SK-N-SH (cell line): ENCODE results near the gene ZNF417. TPM values are rescaled to one million over a fixed set of nuclear protein-coding genes. Genes with fewer than 3 reads are reported as not detected.

ENCODE experiments used
- CTCF ChIA-PET: fragments of 300-600, 350-600 bp; formaldehyde crosslinking; extraction: SDS; loops from one replicate; lab custom pipeline; 2021; lab: Yijun Ruan, JAX
- POLR2A ChIA-PET: fragments of 350-600 bp; sonication (Branson Sonifier 250); formaldehyde crosslinking; extraction: SDS; loops from one replicate; lab custom pipeline; 2020; ENCODE audit warnings: antibody characterized with exemption, inconsistent platforms; lab: Yijun Ruan, JAX
- DNase-seq: peaks from one replicate; pipeline ENCODE4 v3.0.0; 2012
- H2AFZ ChIP-seq: fragments of 200-600 bp; sonication (generic); 2 replicates; pipeline ENCODE4 v1.8.1; 2016; ENCODE audit warnings: antibody characterized with exemption, mild to moderate bottlenecking, low read depth
- H3F3A ChIP-seq: fragments of 200-600 bp; sonication (generic); replicated peaks from 2 replicates; pipeline ENCODE3; 2016; ENCODE audit warnings: antibody characterized with exemption, mild to moderate bottlenecking; ENCODE audit not compliant: insufficient read depth
- H3K27ac ChIP-seq, 2 experiments: fragments of 200-500 bp in 1 of 2; fragments of 200-600 bp in 1 of 2; sonication (Bioruptor generic) in 1 of 2; sonication (generic), shearing (Covaris generic) in 1 of 2; 2 replicates each; pipeline versions ENCODE4 v1.5.1 to v1.6.1; 2014 to 2016; ENCODE audit warnings: low read depth in 2 of 2, inconsistent platforms in 1 of 2, low read length in 1 of 2, mild to moderate bottlenecking in 1 of 2, mixed read lengths in 1 of 2
- H3K27me3 ChIP-seq: fragments of 200-600 bp; sonication (generic), shearing (Covaris generic); 2 replicates; pipeline ENCODE4 v1.6.1; 2016; ENCODE audit warnings: mixed run types; ENCODE audit not compliant: insufficient read depth
- H3K36me3 ChIP-seq, 2 experiments: fragments of 200-500 bp in 1 of 2; fragments of 200-600 bp in 1 of 2; sonication (Bioruptor generic) in 1 of 2; sonication (generic) in 1 of 2; replicated peaks in 1 of 2; 2 replicates each; pipeline versions ENCODE3 to v1.5.1; 2014 to 2016; ENCODE audit warnings: low read length in 1 of 2, mild to moderate bottlenecking in 1 of 2; ENCODE audit not compliant: insufficient read depth in 2 of 2, control insufficient read depth in 1 of 2
- H3K4me1 ChIP-seq, 2 experiments: fragments of 200-500 bp in 1 of 2; fragments of 200-600 bp in 1 of 2; sonication (Bioruptor generic) in 1 of 2; sonication (generic), shearing (Covaris generic) in 1 of 2; 2 replicates each; pipeline versions ENCODE4 v1.5.1 to v1.6.1; 2014 to 2016; ENCODE audit warnings: low read depth in 1 of 2, low read length in 1 of 2, mixed run types in 1 of 2; ENCODE audit not compliant: insufficient read depth in 2 of 2, control insufficient read depth in 1 of 2
- H3K4me2 ChIP-seq: fragments of 200-600 bp; sonication (generic), shearing (Covaris generic); 2 replicates; pipeline ENCODE4 v1.6.1; 2017; ENCODE audit warnings: mixed run types
- H3K4me3 ChIP-seq, 2 experiments: fragments of 200-500 bp in 1 of 2; fragments of 200-600 bp in 1 of 2; sonication (Bioruptor generic) in 1 of 2; sonication (generic), shearing (Covaris generic) in 1 of 2; 2 replicates each; pipeline versions ENCODE4 v1.5.1 to v1.8.1; 2014 to 2016; ENCODE audit warnings: low read depth in 2 of 2, inconsistent platforms in 1 of 2, low read length in 1 of 2, mild to moderate bottlenecking in 1 of 2, mixed read lengths in 1 of 2, moderate library complexity in 1 of 2
- H3K79me2 ChIP-seq: fragments of 200-600 bp; sonication (generic); 2 replicates; pipeline ENCODE4 v1.8.1; 2017; ENCODE audit warnings: mild to moderate bottlenecking; ENCODE audit not compliant: insufficient read depth
- H3K9ac ChIP-seq: fragments of 200-600 bp; sonication (generic); 2 replicates; pipeline ENCODE4 v1.6.1; 2017; ENCODE audit warnings: mixed run types
- H3K9me2 ChIP-seq: fragments of 200-600 bp; sonication (generic); 2 replicates; pipeline ENCODE4 v1.6.1; 2017; ENCODE audit warnings: mixed run types
- H3K9me3 ChIP-seq: fragments of 200-600 bp; sonication (generic); 2 replicates; pipeline ENCODE4 v1.6.1; 2017; ENCODE audit warnings: mixed run types, mild to moderate bottlenecking, moderate library complexity
- H4K20me1 ChIP-seq: fragments of 200-600 bp; sonication (generic); 2 replicates; pipeline ENCODE4 v1.6.1; 2017; ENCODE audit warnings: mild to moderate bottlenecking, mixed run types; ENCODE audit not compliant: insufficient read depth
- EP300 ChIP-seq, 2 experiments: IDR thresholded peaks; 2 replicates each; pipeline versions ENCODE4 v1.4.0 to v1.6.1; 2012; ENCODE audit warnings: borderline replicate concordance in 1 of 2, low read depth in 1 of 2, low read length in 1 of 2
- EZH2phosphoT487 ChIP-seq: fragments of 200-600 bp; sonication (generic); IDR thresholded peaks from 2 replicates; pipeline ENCODE4 v1.6.1; 2017; ENCODE audit warnings: low read depth, mixed run types, mild to moderate bottlenecking, antibody characterized with exemption, moderate library complexity, borderline replicate concordance
- FOXJ3 ChIP-seq: sonication (generic); formaldehyde crosslinking; IDR thresholded peaks from 2 replicates; pipeline ENCODE4 v1.5.1; 2020; ENCODE audit warnings: mild to moderate bottlenecking, missing genetic modification reagents
- GATA2 ChIP-seq: sonication (generic); formaldehyde crosslinking; IDR thresholded peaks from 2 replicates; pipeline ENCODE4 v1.5.0; 2020; ENCODE audit warnings: mild to moderate bottlenecking, missing genetic modification reagents
- NRF1 ChIP-seq: IDR thresholded peaks from 2 replicates; pipeline ENCODE4 v1.6.1; 2012; ENCODE audit warnings: low read depth, mild to moderate bottlenecking, low read length
- RAD21 ChIP-seq: IDR thresholded peaks from 2 replicates; pipeline ENCODE4 v1.6.1; 2012; ENCODE audit warnings: mild to moderate bottlenecking, low read length
- RFX5 ChIP-seq: IDR thresholded peaks from 2 replicates; pipeline ENCODE4 v1.6.1; 2012; ENCODE audit warnings: mild to moderate bottlenecking, improper control_type of control experiment, low read length
- TAF1 ChIP-seq: IDR thresholded peaks from 2 replicates; pipeline ENCODE4 v1.6.1; 2012; ENCODE audit warnings: low read depth, mild to moderate bottlenecking, low read length, moderate library complexity, borderline replicate concordance
- TCF12 ChIP-seq: IDR thresholded peaks from 2 replicates; pipeline ENCODE4 v1.4.0; 2012
- USF2 ChIP-seq: fragments of 150-350 bp; IDR thresholded peaks from 2 replicates; pipeline ENCODE4 v1.6.1; 2017; ENCODE audit warnings: antibody characterized with exemption, low read length, low read depth, borderline replicate concordance
- ZBTB33 ChIP-seq: IDR thresholded peaks from 2 replicates; pipeline ENCODE4 v1.4.0; 2012; ENCODE audit warnings: low read depth, borderline replicate concordance
- WGBS: methylation state at CpG from one replicate; pipeline ENCODE4 v1.1.6; 2017; ENCODE audit warnings: low lambda C conversion rate; 5-methylcytosine and 5-hydroxymethylcytosine counted together
- polyA plus RNA-seq, 3 experiments: library from polyadenylated mRNA; depleted of rRNA; stranded (reverse); fragments of >200 nt; gene quantifications; 2 replicates each; pipeline ENCODE4 v1.2.3, GENCODE V29; 2012

Gene ZNF417
- polyA plus RNA-seq, 1 of the 3 experiments (the other 2 are of a cell fraction) = 1.7 TPM

GRCh38 chr19:57964761-57965160 is 48.4 kb upstream of the ZNF417 start:
- H3K27me3 ChIP-seq = no peaks in the 10 kb centered on the region
- H3K9me2 ChIP-seq = no peaks in the 10 kb centered on the region
- POLR2A ChIA-PET = no interaction called here
- TF ChIP-seq NRF1 (no peak), FOXJ3 (CRISPR knock-in tag) (no peak), TCF12 (no peak), EP300 (IDR thresholded peaks at IDR 0.05; ENCODE audit: borderline replicate concordance in 1 of 2, low read depth in 1 of 2, low read length in 1 of 2) (no peak), USF2 (no peak)
- no peaks in the 10 kb centered on the region; the same call in 1 of the 2 replicates for H3K9me3 ChIP-seq
- H3K36me3 ChIP-seq = no peaks in the 10 kb centered on the region
- H4K20me1 ChIP-seq = no peaks in the 10 kb centered on the region
- H3K4me3 ChIP-seq = no peak overlapping the region
- CTCF ChIA-PET = no interaction called here
- H3K9ac ChIP-seq = no peak overlapping the region
- no peaks in the 10 kb centered on the region for H3F3A ChIP-seq
- no peaks in the 10 kb centered on the region for H3K79me2 ChIP-seq
- H3K4me2 ChIP-seq = no peak overlapping the region
- H2AFZ ChIP-seq = no peak overlapping the region
- 57% methylated on average over 8 of the region's 8 CpGs for WGBS
- no peaks in the 10 kb centered on the region for H3K4me1 ChIP-seq
- H3K27ac ChIP-seq = no peak overlapping the region
- no peak for DNase-seq

- H3K79me2 ChIP-seq = no peaks in the 10 kb centered on the region
- no peaks in the 10 kb centered on the region for H3F3A ChIP-seq
- DNase-seq = no peak
- H3K27me3 ChIP-seq = no peaks in the 10 kb centered on the region
- no peak overlapping the region for H3K27ac ChIP-seq
- H3K4me1 ChIP-seq = no peaks in the 10 kb centered on the region
- H2AFZ ChIP-seq = no peak overlapping the region
- H3K4me2 ChIP-seq = no peak overlapping the region
- H3K36me3 ChIP-seq = no peaks in the 10 kb centered on the region
- no peak overlapping the region for H3K9ac ChIP-seq
- no peaks in the 10 kb centered on the region for H3K9me2 ChIP-seq
- WGBS = 10% methylated on average over 1 of the region's 1 CpG
- H4K20me1 ChIP-seq = no peaks in the 10 kb centered on the region
- H3K9me3 ChIP-seq = no peaks in the 10 kb centered on the region
- ChIA-PET CTCF (no interaction called here), POLR2A (interaction anchor here (0.7 kb wide), 1 partner anchor 12 kb away, joined by 5 read pairs; no protein-coding TSS in a partner anchor)
- H3K4me3 ChIP-seq = no peak overlapping the region
- TF ChIP-seq RAD21 (no peak), GATA2 (CRISPR knock-in tag) (no peak), TAF1 (no peak), RFX5 (no peak), EP300 (IDR thresholded peaks at IDR 0.05; ENCODE audit: borderline replicate concordance in 1 of 2, low read depth in 1 of 2, low read length in 1 of 2) (no peak), USF2 (no peak), ZBTB33 (no peak), EZH2phosphoT487 (no peak)
Observed at GRCh38 chr19:57961785-57962184, 45.4 kb upstream of the ZNF417 start.
